ENCODE measurements around the gene HDAC9.

GRCh38 chr7:18715988-18716387, 220.4 kb downstream of the HDAC9 start:
- TF ChIP-seq CTCF (IDR thresholded peaks at IDR 0.05; ENCODE audit: insufficient read depth, low read depth, low read length) (no peak), EZH2 (IDR thresholded peaks at IDR 0.05; ENCODE audit: insufficient read depth, low read length) (no peak)

Data from astrocyte (in vitro differentiated cells and primary cell).